Astrocyte of the spinal cord (primary cell): ENCODE measurements around the gene SPATA4.
A peak's percentile ranks its signal among the peaks of the same experiment; 100 is the strongest.

ENCODE experiments used
- DNase-seq: peaks from one replicate; pipeline ENCODE4 v3.0.0; 2011; ENCODE audit warnings: low read depth, low spot score
- H3K4me3 ChIP-seq: 2 replicates; pipeline ENCODE4 v1.5.1; 2011; ENCODE audit warnings: low read depth, mild to moderate bottlenecking, low read length, moderate library complexity
- CTCF ChIP-seq: IDR thresholded peaks from 2 replicates; pipeline ENCODE4 v1.5.1; 2012; ENCODE audit warnings: low read depth, mild to moderate bottlenecking, low read length, inconsistent platforms
- in situ Hi-C: cut with HindIII; loops from 2 replicates; pipeline ENCODE4 v1.10.0; 2017; ENCODE audit warnings: low sequenced_read_pairs

The SPATA4 gene

GRCh38 chr4:176186671-176187395 lies 8.6 kb downstream of the SPATA4 start:
- peak; percentile 4 for DNase-seq
- in situ Hi-C loops: no loop called here
- TF ChIP-seq CTCF: no peak
- H3K4me3 ChIP-seq: no peak overlapping the region

GRCh38 chr4:176186067-176186466 lies 9.3 kb downstream of the SPATA4 start:
- in situ Hi-C loops: no loop called here
- TF ChIP-seq CTCF: no peak
- no peak overlapping the region for H3K4me3 ChIP-seq
- no peak for DNase-seq

- TF ChIP-seq CTCF: no peak
- in situ Hi-C loops: no loop called here
- peak; percentile 57 for DNase-seq
- H3K4me3 ChIP-seq: no peak overlapping the region
Measured at GRCh38 chr4:176185051-176185450, 10.3 kb downstream of the SPATA4 start.

GRCh38 chr4:176163041-176163440 lies 32.3 kb downstream of the SPATA4 start:
- no peak for DNase-seq
- TF ChIP-seq CTCF: no peak
- in situ Hi-C loops: no loop called here

GRCh38 chr4:176156656-176157055 lies 38.7 kb downstream of the SPATA4 start:
- in situ Hi-C loops: no loop called here
- no peak overlapping the region for H3K4me3 ChIP-seq
- no peak for TF ChIP-seq CTCF
- peak; percentile 80 for DNase-seq

More at GRCh38 chr4:176163041-176163440, 32.3 kb downstream of the SPATA4 start:
- no peak overlapping the region for H3K4me3 ChIP-seq

GRCh38 chr4:176153124-176153523 lies 42.3 kb downstream of the SPATA4 start:
- TF ChIP-seq CTCF: no peak
- DNase-seq: no peak
- no peak overlapping the region for H3K4me3 ChIP-seq
- in situ Hi-C loops: no loop called here
